Measurements from ENCODE around the gene KLRK1.

DNA sequence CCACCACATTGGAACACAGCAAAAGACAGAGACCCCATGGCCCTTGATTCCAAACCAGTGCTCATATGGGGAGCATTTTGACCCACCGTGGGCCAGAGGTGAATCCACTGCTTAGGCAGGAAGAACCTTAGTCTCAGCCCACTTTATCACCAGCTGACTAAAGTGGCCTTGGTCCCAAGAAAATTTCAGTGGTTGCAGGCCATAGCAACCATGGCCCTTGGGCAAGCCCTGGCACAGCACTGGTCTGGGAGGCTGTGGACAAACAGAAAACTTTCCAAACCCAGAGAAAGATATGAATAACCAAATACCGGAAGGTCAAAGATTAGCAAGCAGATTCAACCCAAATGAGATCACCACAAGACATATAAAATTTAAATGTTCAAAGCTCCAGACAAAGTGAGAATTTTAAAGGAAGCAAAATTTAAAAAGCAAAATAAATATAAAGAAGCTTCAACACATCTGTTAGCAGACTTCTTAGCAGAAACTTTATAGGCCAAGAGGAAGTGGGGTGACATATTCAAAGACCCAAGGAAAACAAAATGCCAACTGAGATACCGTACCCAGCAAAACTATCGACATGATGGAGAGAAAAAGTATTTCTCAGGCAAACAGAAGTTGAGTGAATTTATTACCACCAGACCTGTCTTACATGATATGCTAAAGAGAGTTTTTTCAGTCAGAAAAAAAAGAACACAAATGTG is 7.8 kb downstream of the KLRK1 start:
- TF ChIP-seq POLR2AphosphoS5 (IDR thresholded peaks at IDR 0.05; ENCODE audit: low read depth, low read length) = no peak
- TF ChIP-seq, protein P1, sequence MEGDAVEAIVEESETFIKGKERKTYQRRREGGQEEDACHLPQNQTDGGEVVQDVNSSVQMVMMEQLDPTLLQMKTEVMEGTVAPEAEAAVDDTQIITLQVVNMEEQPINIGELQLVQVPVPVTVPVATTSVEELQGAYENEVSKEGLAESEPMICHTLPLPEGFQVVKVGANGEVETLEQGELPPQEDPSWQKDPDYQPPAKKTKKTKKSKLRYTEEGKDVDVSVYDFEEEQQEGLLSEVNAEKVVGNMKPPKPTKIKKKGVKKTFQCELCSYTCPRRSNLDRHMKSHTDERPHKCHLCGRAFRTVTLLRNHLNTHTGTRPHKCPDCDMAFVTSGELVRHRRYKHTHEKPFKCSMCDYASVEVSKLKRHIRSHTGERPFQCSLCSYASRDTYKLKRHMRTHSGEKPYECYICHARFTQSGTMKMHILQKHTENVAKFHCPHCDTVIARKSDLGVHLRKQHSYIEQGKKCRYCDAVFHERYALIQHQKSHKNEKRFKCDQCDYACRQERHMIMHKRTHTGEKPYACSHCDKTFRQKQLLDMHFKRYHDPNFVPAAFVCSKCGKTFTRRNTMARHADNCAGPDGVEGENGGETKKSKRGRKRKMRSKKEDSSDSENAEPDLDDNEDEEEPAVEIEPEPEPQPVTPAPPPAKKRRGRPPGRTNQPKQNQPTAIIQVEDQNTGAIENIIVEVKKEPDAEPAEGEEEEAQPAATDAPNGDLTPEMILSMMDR (IDR thresholded peaks at IDR 0.05) = no peak
- no peak for TF ChIP-seq RFX5 (IDR thresholded peaks at IDR 0.05; ENCODE audit: low read length)
- TF ChIP-seq TEAD4 (IDR thresholded peaks at IDR 0.05; ENCODE audit: borderline replicate concordance, insufficient read depth) = no peak
- TF ChIP-seq TAF1 (IDR thresholded peaks at IDR 0.05; ENCODE audit: borderline replicate concordance, low read depth, low read length) = no peak
- TF ChIP-seq, protein P2, sequence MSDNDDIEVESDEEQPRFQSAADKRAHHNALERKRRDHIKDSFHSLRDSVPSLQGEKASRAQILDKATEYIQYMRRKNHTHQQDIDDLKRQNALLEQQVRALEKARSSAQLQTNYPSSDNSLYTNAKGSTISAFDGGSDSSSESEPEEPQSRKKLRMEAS (IDR thresholded peaks at IDR 0.05; ENCODE audit: low read depth) = no peak
- TF ChIP-seq EP300 (IDR thresholded peaks at IDR 0.05; ENCODE audit: borderline replicate concordance in 1 of 2, low read depth in 1 of 2, low read length in 1 of 2) = no peak
- no peak for TF ChIP-seq FOXM1 (IDR thresholded peaks at IDR 0.05; ENCODE audit: low read depth)

Data from SK-N-SH (cell line).